ENCODE data around the gene PPIG.

GRCh38 chr2:169565686-169566085 is 18.5 kb upstream of the PPIG start:
- TF ChIP-seq EZH2 (IDR thresholded peaks at IDR 0.05; ENCODE audit: borderline replicate concordance, low read length), result no peak
- TF ChIP-seq CTCF (conservative IDR thresholded peaks at IDR 0.05 in 1 of 2, IDR thresholded peaks at IDR 0.05 in 1 of 2; ENCODE audit: extremely low read depth in 1 of 2, insufficient read depth in 1 of 2, low read depth in 1 of 2, low read length in 2 of 2), result no peak

Measured in mammary epithelial cell (primary cell).